Stimulated activated CD4-positive, alpha-beta T cell treated with anti-CD3 and anti-CD28 coated beads, Interleukin-1b, Interleukin-23, amount 100 ng/mL, for 1 hour (primary cell): ENCODE data around the gene TPP2.

ENCODE experiments used
- DNase-seq, 2 donors: peaks; one replicate each; pipeline ENCODE4 v3.0.0-alpha.2; 2020; ENCODE audit warnings: low read depth in 2 of 2

The TPP2 gene

DNA sequence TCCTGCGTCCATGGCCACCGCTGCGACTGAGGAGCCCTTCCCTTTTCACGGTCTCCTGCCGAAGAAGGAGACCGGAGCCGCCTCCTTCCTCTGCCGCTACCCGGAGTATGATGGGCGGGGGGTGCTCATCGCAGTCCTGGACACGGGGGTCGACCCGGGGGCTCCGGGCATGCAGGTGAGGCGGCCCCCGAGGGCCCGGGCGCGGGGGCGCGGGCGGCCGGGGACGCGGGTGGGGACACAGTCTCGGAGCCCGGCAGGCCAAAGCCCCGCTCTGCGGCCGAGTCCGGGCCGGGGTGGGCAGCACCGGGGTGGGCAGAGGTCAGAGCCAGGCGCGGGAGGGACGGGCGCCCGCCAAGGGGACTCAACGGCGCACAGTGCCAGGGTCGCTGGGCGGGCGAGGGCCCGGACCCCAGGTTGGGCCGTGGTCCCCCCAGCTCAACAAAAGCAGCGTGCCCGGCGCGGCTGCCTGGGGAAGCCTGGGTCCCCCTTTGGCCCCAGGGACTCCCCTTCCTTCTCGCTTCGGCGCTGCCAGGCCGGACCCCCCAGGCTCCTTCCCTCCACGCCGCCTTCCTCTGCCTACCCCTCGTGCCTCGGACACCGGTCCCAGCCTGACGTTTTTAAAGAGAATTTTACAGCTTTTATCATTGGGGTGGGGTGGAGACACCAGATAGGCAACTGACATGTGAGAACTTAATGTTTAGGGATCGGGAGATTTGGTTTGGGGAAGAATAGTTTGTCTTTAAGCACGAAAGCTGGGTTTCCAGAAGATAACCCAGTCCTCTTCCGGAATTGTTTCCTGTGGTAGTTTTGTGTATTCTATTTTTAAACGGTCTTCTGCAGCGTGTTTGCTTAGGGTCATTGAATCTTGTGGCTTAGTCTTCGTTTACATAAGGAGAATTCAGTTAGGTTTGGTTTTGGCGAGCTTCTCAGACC lies 509 bp downstream of the TPP2 start:
- DNase-seq = no peak

- no peak for DNase-seq
Measured at GRCh38 chr13:102598061-102598460, 1.3 kb downstream of the TPP2 start.

DNA sequence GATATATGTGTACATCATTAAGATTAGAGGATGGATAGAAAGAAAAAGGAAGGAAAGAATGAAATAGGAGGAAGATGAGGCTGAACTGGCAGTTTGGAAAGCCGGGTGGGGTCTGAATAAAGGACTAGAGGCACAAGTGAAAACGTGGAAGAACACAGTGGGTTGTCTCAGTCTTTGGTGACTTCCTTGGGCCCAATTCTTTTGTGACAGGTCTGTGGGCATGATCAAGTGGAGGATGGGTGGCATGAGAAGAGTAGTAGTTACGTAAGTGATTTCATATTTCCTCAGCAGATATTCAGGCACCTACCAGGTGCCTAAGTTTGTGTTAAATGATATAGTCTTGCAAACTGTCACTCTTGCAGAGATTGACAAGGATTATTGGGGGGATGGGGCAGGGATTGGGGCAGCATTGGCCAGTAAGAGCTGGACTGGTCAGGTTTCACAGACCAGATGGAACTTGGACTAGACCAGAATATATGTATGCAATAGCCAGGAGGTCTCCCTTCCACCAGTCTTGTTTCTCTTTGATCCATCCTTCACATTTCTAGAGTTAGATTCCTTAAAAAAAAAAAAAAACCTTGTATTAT lies 2.7 kb downstream of the TPP2 start:
- DNase-seq = no peak

- DNase-seq = no peak
Measured at GRCh38 chr13:102606537-102607309, 9.9 kb downstream of the TPP2 start.

- DNase-seq = no peak
Measured at GRCh38 chr13:102608974-102609373, 12.2 kb downstream of the TPP2 start.

- DNase-seq = no peak
Measured at GRCh38 chr13:102609696-102610095, 12.9 kb downstream of the TPP2 start.

DNA sequence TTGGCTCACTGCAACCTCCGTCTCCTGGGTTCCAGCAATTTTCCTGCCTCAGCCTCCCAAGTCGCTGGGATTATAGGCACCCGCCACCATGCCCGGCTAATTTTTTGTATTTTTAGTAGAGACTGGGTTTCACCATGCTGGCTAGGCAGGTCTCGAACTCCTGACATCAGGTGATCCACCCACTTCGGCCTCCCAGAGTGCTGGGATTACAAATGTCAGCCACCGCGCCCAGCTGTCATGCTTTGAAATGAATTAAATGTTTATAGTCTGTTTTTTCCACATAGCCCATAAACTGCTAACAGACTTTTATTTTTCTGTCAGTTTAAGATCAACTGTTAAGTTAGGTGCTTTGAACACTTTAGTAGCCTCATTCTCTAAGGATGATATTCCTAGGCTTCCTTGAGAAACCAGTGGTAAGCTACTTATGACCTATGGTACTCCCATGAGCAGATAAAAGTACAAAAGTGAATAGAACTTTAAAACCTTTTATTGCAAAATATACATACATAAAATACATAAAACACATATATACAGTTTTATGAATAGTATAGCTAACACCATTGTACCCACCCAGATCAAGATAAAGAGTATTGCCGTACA lies 13.6 kb downstream of the TPP2 start:
- DNase-seq = no peak

- no peak for DNase-seq
Measured at GRCh38 chr13:102617697-102618350, 21.0 kb downstream of the TPP2 start.

- DNase-seq = no peak
Measured at GRCh38 chr13:102620516-102620915, 23.7 kb downstream of the TPP2 start.

DNA sequence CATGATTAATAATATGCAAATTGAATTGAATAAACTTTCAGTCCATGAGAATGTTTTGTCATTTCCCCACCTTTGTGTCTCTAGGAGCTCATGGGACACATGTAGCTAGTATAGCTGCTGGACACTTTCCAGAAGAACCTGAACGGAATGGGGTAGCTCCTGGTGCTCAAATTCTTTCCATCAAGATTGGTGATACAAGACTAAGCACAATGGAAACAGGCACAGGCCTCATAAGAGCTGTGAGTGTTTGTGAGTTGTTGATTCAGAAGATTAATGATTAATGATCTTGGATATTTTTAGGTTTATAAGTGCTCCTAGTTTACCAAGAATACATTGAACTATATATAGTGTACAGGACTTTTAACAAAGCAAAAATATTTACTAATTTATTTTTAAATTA lies 30.1 kb downstream of the TPP2 start:
- DNase-seq = no peak

DNA sequence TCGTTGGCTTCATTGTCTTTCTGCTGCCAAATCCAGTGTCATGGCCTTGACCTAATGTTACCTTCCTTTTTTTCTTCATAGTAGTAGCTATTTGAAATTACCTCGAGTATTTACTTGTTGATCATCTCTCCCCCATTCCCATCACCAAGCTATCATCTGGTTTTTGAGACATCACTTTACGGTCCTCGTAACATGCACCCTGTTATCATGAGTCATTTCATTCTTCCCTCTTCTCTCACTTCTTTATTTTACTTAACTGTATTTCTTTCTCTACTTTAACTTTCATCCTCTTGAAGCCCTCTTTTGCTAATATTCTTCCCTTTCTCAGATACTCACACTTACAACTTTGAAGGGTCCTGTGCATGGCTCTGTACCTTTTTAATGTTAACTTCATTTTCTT lies 31.8 kb downstream of the TPP2 start:
- DNase-seq = no peak

GRCh38 chr13:102631198-102631597 lies 34.4 kb downstream of the TPP2 start:
- no peak for DNase-seq

- DNase-seq = no peak
Measured at GRCh38 chr13:102638741-102639140, 42.0 kb downstream of the TPP2 start.

GRCh38 chr13:102642029-102642428 lies 45.2 kb downstream of the TPP2 start:
- no peak for DNase-seq

DNA sequence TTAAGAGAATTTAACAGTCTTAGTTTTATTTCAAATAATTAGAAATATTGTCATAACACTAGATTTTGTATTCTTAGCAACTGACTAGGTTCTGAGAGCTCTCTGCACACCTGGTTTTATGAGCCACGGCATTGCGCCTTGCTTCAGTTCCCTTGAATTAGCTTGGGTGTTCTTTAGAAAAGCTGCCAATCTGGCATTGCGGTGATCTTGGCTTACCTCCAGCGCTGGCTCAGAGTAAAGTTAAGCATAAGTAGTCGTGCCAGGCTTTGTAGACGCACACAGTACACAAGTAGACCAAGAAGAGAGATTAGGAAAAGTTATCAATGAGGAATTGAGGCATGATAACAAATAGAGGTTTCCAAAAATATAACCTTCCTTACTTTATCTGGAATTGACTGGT lies 45.7 kb downstream of the TPP2 start:
- DNase-seq = no peak

DNA sequence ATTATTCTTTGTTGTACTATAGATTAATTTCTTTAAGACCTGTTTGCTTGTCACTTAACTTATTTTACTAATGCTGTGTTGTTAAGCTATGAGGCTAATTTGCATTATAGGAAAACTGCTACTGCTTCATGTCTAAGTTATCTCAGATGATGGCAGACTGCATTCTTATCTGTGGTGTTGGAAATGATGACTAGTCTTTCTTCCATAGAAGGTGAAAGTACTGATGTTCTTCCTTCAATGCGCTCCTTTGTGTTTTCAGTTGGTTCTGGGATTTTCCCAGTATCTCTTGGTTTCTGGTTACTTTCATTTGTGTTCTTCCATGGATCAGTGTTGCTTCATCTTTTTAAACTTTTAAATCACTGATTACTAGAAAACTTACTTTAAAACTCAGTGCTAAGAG lies 46.9 kb downstream of the TPP2 start:
- no peak for DNase-seq

DNA sequence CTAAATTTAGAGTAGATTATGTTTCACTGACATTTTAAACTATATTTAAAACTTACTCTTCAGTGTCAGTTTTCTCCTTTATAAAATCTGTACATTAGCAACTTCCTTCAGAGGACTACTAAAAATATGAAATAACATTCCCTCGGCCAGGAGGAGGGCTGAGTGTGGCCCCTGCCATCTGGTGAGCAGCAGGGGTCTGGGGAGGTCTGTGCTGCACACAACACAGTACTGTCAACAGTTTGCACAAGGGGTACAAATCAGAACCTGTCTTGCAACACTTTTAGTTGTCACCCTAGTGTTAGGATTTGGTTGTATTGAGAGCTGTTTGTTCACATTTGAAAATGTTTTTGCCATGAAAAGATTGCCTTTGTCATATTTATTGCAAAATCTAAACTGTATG lies 48.9 kb downstream of the TPP2 start:
- no peak for DNase-seq

DNA sequence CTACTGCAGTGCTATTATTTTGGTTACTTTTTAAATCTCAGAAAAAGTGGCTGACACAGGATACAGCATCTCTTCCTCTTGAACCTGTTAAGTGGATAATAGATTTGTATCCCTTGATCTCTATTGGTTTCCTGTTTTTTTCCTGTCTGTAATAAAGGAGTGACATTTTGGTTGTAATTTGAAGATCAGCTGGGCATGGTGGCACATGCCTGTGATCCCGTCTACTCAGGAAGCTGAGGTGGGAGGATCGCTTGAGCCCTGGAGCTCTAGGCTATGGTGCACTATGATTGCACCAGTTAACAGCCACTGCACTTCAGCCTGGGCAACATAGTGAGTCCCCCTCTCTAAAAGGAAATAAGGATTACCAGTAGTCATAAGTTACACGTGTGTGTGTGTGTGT lies 51.3 kb downstream of the TPP2 start:
- no peak for DNase-seq

DNA sequence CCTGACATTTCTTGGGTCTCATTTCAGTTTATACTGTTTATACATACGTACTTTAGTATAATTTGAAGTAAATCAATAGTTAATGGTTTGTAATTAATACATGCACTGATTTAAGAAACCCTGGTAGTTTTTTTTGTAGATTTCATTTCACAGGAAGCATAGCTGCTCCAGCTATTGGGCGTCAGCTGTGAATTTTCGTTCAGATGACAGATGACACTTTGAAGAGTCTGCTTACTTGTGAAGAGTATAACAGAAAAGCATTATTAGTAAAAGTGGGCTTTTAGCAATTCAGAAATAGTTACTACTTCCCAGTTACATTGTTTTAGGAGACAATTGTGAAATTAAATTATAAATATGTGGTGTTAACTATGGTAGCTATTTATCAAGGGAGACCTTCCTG lies 53.7 kb downstream of the TPP2 start:
- no peak for DNase-seq

GRCh38 chr13:102651392-102651791 lies 54.6 kb downstream of the TPP2 start:
- DNase-seq = no peak

DNA sequence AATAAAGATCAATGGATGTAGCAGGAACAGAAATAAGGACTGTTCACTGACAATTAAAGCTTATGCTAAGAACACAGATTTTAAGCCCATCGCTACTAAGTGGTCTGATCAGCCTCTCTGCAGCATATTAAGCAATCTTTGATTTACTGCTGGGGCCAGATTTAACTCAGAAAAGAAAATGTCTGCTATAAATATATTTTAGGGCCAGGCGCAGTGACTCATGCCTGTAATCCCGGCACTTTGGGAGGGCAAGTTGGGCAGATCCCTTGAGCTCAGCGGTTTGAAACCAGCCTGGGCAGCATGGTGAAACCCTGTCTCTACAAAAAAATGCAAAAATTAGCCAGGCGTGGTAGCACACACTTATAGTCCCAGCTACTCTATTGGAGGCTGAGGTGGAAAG lies 55.1 kb downstream of the TPP2 start:
- DNase-seq = no peak

- DNase-seq = no peak
Measured at GRCh38 chr13:102654756-102655155, 58.0 kb downstream of the TPP2 start.
